NCI-H526 (cell line): ENCODE data around the gene ATF7IP2.
"Not testable (repeated sequence)": the region's sequence is repeated elsewhere in the genome, so short reads cannot be mapped to it uniquely, and the experiment has no call there.

Experiments
- DNase-seq, 2 experiments: peaks; one replicate each; lab custom pipeline; 2025; lab: John Stamatoyannopoulos, UW

ATF7IP2 gene

GRCh38 chr16:10385725-10386516 lies at the start of gene ATF7IP2:
TSS of gene ATF7IP2 (plus strand) at chr16:10386061. CDS start at chr16:10430621, 44,560 bp downstream.
- DNase-seq = peak in 1 of 2 experiments; percentile 46

- no peak for DNase-seq
Observed at GRCh38 chr16:10338426-10338825, 47.4 kb upstream of the ATF7IP2 start.

- no peak for DNase-seq
Observed at GRCh38 chr16:10339777-10340732, 45.8 kb upstream of the ATF7IP2 start.

GRCh38 chr16:10343124-10343760 lies 42.6 kb upstream of the ATF7IP2 start:
- no peak for DNase-seq

- DNase-seq = not testable (repeated sequence)
Observed at GRCh38 chr16:10344699-10345098, 41.2 kb upstream of the ATF7IP2 start.

- no peak for DNase-seq
Observed at GRCh38 chr16:10345629-10346028, 40.2 kb upstream of the ATF7IP2 start.

- no peak for DNase-seq
Observed at GRCh38 chr16:10349851-10350250, 36.0 kb upstream of the ATF7IP2 start.

GRCh38 chr16:10352262-10352661 lies 33.6 kb upstream of the ATF7IP2 start:
- DNase-seq = no peak

GRCh38 chr16:10355589-10355988 lies 30.3 kb upstream of the ATF7IP2 start:
- no peak for DNase-seq

GRCh38 chr16:10356870-10357842 lies 28.7 kb upstream of the ATF7IP2 start:
- no peak for DNase-seq

- DNase-seq = not testable (repeated sequence)
Observed at GRCh38 chr16:10361747-10362076, 24.1 kb upstream of the ATF7IP2 start.

GRCh38 chr16:10362077-10362863 lies 23.6 kb upstream of the ATF7IP2 start:
- no peak for DNase-seq

- not testable (repeated sequence) for DNase-seq
Observed at GRCh38 chr16:10362864-10363197, 23.0 kb upstream of the ATF7IP2 start.

GRCh38 chr16:10366619-10367018 lies 19.2 kb upstream of the ATF7IP2 start:
- not testable (repeated sequence) for DNase-seq

- no peak for DNase-seq
Observed at GRCh38 chr16:10367616-10368188, 18.2 kb upstream of the ATF7IP2 start.

- no peak for DNase-seq
Observed at GRCh38 chr16:10368969-10369551, 16.8 kb upstream of the ATF7IP2 start.

- DNase-seq = no peak
Observed at GRCh38 chr16:10370096-10370726, 15.7 kb upstream of the ATF7IP2 start.

GRCh38 chr16:10371592-10371991 lies 14.3 kb upstream of the ATF7IP2 start:
- no peak for DNase-seq

GRCh38 chr16:10373556-10373955 lies 12.3 kb upstream of the ATF7IP2 start:
- DNase-seq = no peak
